ENCODE data around the gene LRP2. TPM values are rescaled to one million over a fixed set of nuclear protein-coding genes. Genes with fewer than 3 reads are reported as not detected.

LRP2 gene
- polyA plus RNA-seq, 1 of the 3 experiments (the other 2 are of a cell fraction) = not detected

GRCh38 chr2:169093535-169093934, 268.8 kb downstream of the LRP2 start:
- Histone ChIP-seq H3K4me1 (ENCODE audit: control insufficient read depth in 1 of 2, insufficient read depth in 2 of 2, low read depth in 1 of 2, low read length in 1 of 2) (no peaks in the 10 kb centered on the region), H3K36me3 (replicated peaks in 1 of 2; ENCODE audit: control insufficient read depth in 1 of 2, insufficient read depth in 2 of 2, low read length in 1 of 2) (no peaks in the 10 kb centered on the region), H3K9me3 (no peaks in the 10 kb centered on the region), H3F3A (replicated peaks; ENCODE audit: insufficient read depth) (no peaks in the 10 kb centered on the region), H2AFZ (ENCODE audit: low read depth) (no peak overlapping the region), H4K20me1 (ENCODE audit: insufficient read depth) (no peaks in the 10 kb centered on the region), H3K27ac (ENCODE audit: low read depth in 2 of 2, low read length in 1 of 2) (no peak overlapping the region), H3K79me2 (ENCODE audit: insufficient read depth) (no peaks in the 10 kb centered on the region), H3K9me2 (no peaks in the 10 kb centered on the region), H3K4me2 (no peak overlapping the region), H3K4me3 (ENCODE audit: low read depth in 2 of 2, low read length in 1 of 2) (no peak overlapping the region), H3K27me3 (ENCODE audit: insufficient read depth) (no peaks in the 10 kb centered on the region), H3K9ac (no peak overlapping the region)
- WGBS (ENCODE audit: low lambda C conversion rate) = 10% methylated on average over 2 of the region's 2 CpGs
- ChIA-PET POLR2A (no interaction called here), CTCF (interaction anchor here (2.0 to 2.5 kb wide), 2 partner anchors 16 to 38 kb away, joined by 8 to 18 read pairs; no protein-coding TSS in a partner anchor)
- TF ChIP-seq USF1 (IDR thresholded peaks at IDR 0.05; ENCODE audit: borderline replicate concordance, low read depth) (no peak), TCF12 (IDR thresholded peaks at IDR 0.05) (peak; percentile 37; the same call in 1 of the 2 replicates)
- DNase-seq = no peak

DNA sequence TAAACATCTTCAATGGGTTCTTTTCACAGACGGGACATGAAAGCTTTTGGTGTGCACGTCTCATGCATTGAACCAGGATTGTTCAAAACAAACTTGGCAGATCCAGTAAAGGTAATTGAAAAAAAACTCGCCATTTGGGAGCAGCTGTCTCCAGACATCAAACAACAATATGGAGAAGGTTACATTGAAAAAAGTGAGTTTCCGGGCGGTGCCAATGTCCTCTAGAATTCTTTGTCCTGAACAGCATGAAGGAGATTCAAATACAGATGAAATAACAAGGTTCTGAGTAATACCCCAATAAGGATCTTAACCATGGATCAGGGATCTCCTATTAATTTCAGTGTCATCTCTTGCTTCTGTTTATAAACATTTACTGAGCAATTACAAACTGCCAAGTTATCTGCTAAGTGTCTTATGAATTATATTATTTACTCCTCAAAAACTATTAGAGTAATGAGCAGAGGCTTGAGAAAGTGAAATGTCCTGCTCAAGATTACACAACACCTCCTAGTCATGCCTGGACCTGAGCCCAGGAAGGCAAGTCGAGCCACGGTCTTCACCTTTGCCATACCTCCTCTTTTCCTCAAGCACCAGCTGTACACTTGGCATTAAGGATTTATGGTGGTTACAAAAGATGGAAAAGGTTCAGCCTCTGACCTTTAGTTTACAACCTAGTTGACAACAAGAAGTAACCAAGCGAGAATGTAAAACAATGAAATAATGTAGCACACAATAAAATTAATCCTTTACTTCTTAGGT, 270.4 kb downstream of the LRP2 start:
- Histone ChIP-seq H3K36me3 (replicated peaks in 1 of 2; ENCODE audit: control insufficient read depth in 1 of 2, insufficient read depth in 2 of 2, low read length in 1 of 2) (no peaks in the 10 kb centered on the region), H3K79me2 (ENCODE audit: insufficient read depth) (no peaks in the 10 kb centered on the region), H3K9me2 (no peaks in the 10 kb centered on the region), H2AFZ (ENCODE audit: low read depth) (no peak overlapping the region), H3K9me3 (no peaks in the 10 kb centered on the region), H3K27ac (ENCODE audit: low read depth in 2 of 2, low read length in 1 of 2) (no peak overlapping the region), H3F3A (replicated peaks; ENCODE audit: insufficient read depth) (no peaks in the 10 kb centered on the region), H4K20me1 (ENCODE audit: insufficient read depth) (no peaks in the 10 kb centered on the region), H3K4me1 (ENCODE audit: control insufficient read depth in 1 of 2, insufficient read depth in 2 of 2, low read depth in 1 of 2, low read length in 1 of 2) (no peaks in the 10 kb centered on the region), H3K4me2 (no peak overlapping the region), H3K4me3 (ENCODE audit: low read depth in 2 of 2, low read length in 1 of 2) (no peak overlapping the region), H3K9ac (no peak overlapping the region), H3K27me3 (ENCODE audit: insufficient read depth) (no peaks in the 10 kb centered on the region)
- ChIA-PET POLR2A (no interaction called here), CTCF (interaction anchor here (2.5 kb wide), 1 partner anchor 18 kb away, joined by 18 read pairs; no protein-coding TSS in a partner anchor)
- TF ChIP-seq TEAD4 (IDR thresholded peaks at IDR 0.05; ENCODE audit: borderline replicate concordance, insufficient read depth) = no peak
- no peak for TF ChIP-seq TCF12 (IDR thresholded peaks at IDR 0.05)
- TF ChIP-seq NFIC (IDR thresholded peaks at IDR 0.05; ENCODE audit: borderline replicate concordance) = no peak
- TF ChIP-seq ZBTB33 (IDR thresholded peaks at IDR 0.05; ENCODE audit: borderline replicate concordance, low read depth) = no peak
- no peak for TF ChIP-seq SMC3 (IDR thresholded peaks at IDR 0.05; ENCODE audit: low read depth, low read length)
- TF ChIP-seq FOXM1 (IDR thresholded peaks at IDR 0.05; ENCODE audit: low read depth) = no peak
- no peak for TF ChIP-seq RFX5 (IDR thresholded peaks at IDR 0.05; ENCODE audit: low read length)
- TF ChIP-seq, protein P1, sequence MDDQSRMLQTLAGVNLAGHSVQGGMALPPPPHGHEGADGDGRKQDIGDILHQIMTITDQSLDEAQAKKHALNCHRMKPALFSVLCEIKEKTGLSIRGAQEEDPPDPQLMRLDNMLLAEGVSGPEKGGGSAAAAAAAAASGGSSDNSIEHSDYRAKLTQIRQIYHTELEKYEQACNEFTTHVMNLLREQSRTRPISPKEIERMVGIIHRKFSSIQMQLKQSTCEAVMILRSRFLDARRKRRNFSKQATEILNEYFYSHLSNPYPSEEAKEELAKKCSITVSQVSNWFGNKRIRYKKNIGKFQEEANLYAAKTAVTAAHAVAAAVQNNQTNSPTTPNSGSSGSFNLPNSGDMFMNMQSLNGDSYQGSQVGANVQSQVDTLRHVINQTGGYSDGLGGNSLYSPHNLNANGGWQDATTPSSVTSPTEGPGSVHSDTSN (IDR thresholded peaks at IDR 0.05) = no peak
- TF ChIP-seq SIN3A (IDR thresholded peaks at IDR 0.05; ENCODE audit: borderline replicate concordance, low read depth, low read length) = no peak
- TF ChIP-seq RAD21 (IDR thresholded peaks at IDR 0.05; ENCODE audit: low read length) = no peak
- TF ChIP-seq MEF2A (IDR thresholded peaks at IDR 0.05; ENCODE audit: borderline replicate concordance, low read depth) = no peak
- TF ChIP-seq ELF1 (IDR thresholded peaks at IDR 0.05) = no peak
- no peak for TF ChIP-seq USF1 (IDR thresholded peaks at IDR 0.05; ENCODE audit: borderline replicate concordance, low read depth)
- no peak for TF ChIP-seq NRF1 (IDR thresholded peaks at IDR 0.05; ENCODE audit: low read depth, low read length)
- no peak for TF ChIP-seq GATA2 (CRISPR knock-in tag; IDR thresholded peaks at IDR 0.05)
- no peak for TF ChIP-seq EZH2phosphoT487 (IDR thresholded peaks at IDR 0.05; ENCODE audit: borderline replicate concordance, low read depth)
- no peak for TF ChIP-seq USF2 (IDR thresholded peaks at IDR 0.05; ENCODE audit: borderline replicate concordance, low read depth, low read length)
- TF ChIP-seq TAF1 (IDR thresholded peaks at IDR 0.05; ENCODE audit: borderline replicate concordance, low read depth, low read length) = no peak
- no peak for TF ChIP-seq EP300 (IDR thresholded peaks at IDR 0.05; ENCODE audit: borderline replicate concordance in 1 of 2, low read depth in 1 of 2, low read length in 1 of 2)
- no peak for DNase-seq
- WGBS (ENCODE audit: low lambda C conversion rate) = 42% methylated on average over 8 of the region's 8 CpGs
